GM19372 (cell line): ENCODE measurements around the gene CIRBP.

Source experiments
- ATAC-seq: cut with Tn5 transposase; IDR thresholded peaks from one replicate; pipeline ENCODE4 v1.9.1; 2021; ENCODE audit warnings: mild to moderate bottlenecking, low read depth, moderate library complexity; ENCODE audit not compliant: unreplicated experiment

Gene CIRBP

GRCh38 chr19:1254081-1254527, 15.0 kb upstream of the CIRBP start:
- no peak for ATAC-seq

- ATAC-seq: no peak
Observed at GRCh38 chr19:1254530-1255185, 14.5 kb upstream of the CIRBP start.

- no peak for ATAC-seq
Observed at GRCh38 chr19:1255186-1256161, 13.7 kb upstream of the CIRBP start.

- ATAC-seq: no peak
Observed at GRCh38 chr19:1256646-1257474, 12.3 kb upstream of the CIRBP start.

- ATAC-seq: no peak
Observed at GRCh38 chr19:1257475-1258162, 11.5 kb upstream of the CIRBP start.

GRCh38 chr19:1258163-1258492, 11.0 kb upstream of the CIRBP start:
- no peak for ATAC-seq

GRCh38 chr19:1258707-1259205, 10.4 kb upstream of the CIRBP start:
- no peak for ATAC-seq

- no peak for ATAC-seq
Observed at GRCh38 chr19:1259206-1259875, 9.8 kb upstream of the CIRBP start.

GRCh38 chr19:1259876-1260748, 9.0 kb upstream of the CIRBP start:
- peak; percentile 17 for ATAC-seq

- ATAC-seq: peak; percentile 65
Observed at GRCh38 chr19:1260749-1261537, 8.2 kb upstream of the CIRBP start.

GRCh38 chr19:1261538-1261797, 7.7 kb upstream of the CIRBP start:
- ATAC-seq: no peak

GRCh38 chr19:1261798-1262622, 7.1 kb upstream of the CIRBP start:
- no peak for ATAC-seq

GRCh38 chr19:1262623-1263123, 6.5 kb upstream of the CIRBP start:
- no peak for ATAC-seq

GRCh38 chr19:1263188-1263587, 5.9 kb upstream of the CIRBP start:
- no peak for ATAC-seq

GRCh38 chr19:1264801-1265614, 4.1 kb upstream of the CIRBP start:
- ATAC-seq: no peak

- ATAC-seq: no peak
Observed at GRCh38 chr19:1265615-1266128, 3.5 kb upstream of the CIRBP start.
